Amygdala (tissue), 56 donors: ENCODE results near the gene TKT.
A peak's percentile ranks its signal among the peaks of the same experiment; 100 is the strongest.

Experiments used
- DNase-seq, 56 donors: peaks; one replicate each; lab custom pipeline; 2025; lab: John Stamatoyannopoulos, UW

TKT gene

GRCh38 chr3:53183514-53183913 is 72.3 kb downstream of the TKT start:
- DNase-seq = no peak

GRCh38 chr3:53182764-53183355 is 73.0 kb downstream of the TKT start:
- DNase-seq = no peak

- no peak for DNase-seq
These were observed 74.3 kb downstream of the TKT start for GRCh38 chr3:53181528-53181927.

GRCh38 chr3:53181024-53181371 is 74.8 kb downstream of the TKT start:
- DNase-seq = peak in 1 of 56 donors; percentile 10

GRCh38 chr3:53180305-53181023 is 75.4 kb downstream of the TKT start:
- DNase-seq = peak in 3 of 56 donors; percentile 12 to 37 (median 15)

- no peak for DNase-seq
These were observed 76.2 kb downstream of the TKT start for GRCh38 chr3:53179580-53179979.

- DNase-seq = no peak
These were observed 77.6 kb downstream of the TKT start for GRCh38 chr3:53178246-53178645.

GRCh38 chr3:53175613-53176540 is 79.9 kb downstream of the TKT start:
- DNase-seq = no peak
